Measurements from ENCODE around the gene RGS3.

The RGS3 gene

DNA sequence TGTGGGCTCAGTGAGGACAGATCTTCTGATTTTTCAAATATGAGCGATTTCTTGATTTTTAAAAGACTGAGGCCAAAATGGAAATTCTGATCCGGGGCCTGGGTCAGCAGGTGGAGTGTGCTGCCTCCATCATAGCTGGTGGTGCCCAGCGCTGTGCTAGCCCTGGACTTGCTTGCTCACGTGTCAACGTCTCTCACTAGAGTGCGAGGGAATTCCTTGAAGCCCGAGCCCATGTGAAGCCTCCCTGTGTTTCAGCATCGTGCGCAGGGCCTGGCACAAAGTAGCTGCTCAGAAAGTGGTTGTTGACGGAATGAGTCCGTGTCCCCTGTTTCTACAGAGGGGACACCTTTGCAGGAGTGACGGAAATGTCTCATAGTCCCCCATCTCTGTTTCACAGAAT, 50.5 kb downstream of the RGS3 start:
- DNase-seq, result no peak

DNA sequence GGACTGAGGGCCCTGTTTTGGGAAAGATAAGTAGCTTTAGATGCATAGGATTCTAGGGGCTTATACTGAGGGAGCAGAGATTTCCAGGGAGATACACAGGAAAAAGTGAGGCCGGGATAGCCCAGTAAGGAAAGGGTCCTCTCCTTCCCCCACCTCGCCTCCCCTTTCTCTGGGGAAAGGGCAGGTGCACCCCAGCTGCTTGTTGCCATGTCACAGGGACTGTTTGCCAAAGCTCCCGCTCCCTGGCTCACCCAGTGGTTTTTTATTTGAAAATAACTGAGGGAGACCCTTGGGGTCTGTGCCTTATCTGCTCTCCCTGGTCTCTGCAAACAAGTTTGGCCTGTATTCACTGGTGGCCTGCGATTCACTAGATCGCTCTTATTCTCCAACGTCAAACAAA, 51.2 kb downstream of the RGS3 start:
- DNase-seq, result no peak

DNA sequence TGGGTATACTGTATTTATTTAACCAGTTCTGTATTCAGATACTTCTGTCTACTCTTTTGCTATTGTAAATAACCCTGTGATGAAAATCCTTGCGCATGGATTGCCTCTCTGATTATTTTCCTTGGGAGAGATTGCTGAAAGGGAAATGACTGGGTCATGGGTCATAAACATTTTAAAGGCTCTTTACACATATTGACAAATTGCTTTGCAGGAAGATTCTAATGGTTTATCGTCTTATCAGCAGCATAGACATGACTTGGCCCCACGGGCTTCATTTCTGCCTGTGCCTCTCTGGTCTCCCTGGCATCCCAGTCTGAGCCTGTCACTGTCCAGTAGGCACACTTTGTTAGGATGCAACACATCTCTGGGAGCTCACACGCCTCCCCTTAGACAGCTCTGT, 52.3 kb downstream of the RGS3 start:
- no peak for DNase-seq

- DNase-seq, result peak; percentile 25
Observed at GRCh38 chr9:113516840-113517577, 53.5 kb downstream of the RGS3 start.

DNA sequence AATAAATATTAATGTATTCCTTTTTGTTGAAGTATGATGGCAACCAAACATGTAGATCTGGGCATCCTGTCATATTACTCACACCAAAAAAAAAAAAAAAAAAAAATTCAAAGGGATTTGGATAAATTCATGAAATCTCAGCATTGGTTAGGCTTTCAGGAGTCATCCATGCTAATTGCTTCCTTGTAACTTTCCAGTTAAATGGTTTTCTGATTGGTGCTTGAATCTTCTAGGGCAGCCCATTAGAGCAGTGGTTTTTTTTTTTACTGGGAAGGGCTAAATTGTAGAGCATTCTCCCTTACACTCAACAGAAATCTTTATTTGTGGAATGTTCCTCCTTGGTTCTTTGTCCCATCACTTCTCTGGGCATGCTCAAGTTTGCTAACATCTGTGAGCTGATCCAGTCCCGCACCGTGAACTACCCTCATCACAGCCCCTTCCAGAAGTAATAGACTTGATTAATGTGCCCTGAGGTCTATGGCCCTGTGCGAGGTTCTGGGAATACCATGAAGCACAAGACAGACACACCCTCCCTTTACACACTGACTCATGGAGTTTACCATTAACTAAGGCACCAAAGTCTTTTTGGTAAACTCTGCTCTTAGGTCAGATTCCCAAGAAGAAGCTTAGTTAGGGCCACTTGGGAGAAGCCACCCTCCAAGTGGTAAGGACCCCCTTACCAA, 56.0 kb downstream of the RGS3 start:
- no peak for DNase-seq

DNA sequence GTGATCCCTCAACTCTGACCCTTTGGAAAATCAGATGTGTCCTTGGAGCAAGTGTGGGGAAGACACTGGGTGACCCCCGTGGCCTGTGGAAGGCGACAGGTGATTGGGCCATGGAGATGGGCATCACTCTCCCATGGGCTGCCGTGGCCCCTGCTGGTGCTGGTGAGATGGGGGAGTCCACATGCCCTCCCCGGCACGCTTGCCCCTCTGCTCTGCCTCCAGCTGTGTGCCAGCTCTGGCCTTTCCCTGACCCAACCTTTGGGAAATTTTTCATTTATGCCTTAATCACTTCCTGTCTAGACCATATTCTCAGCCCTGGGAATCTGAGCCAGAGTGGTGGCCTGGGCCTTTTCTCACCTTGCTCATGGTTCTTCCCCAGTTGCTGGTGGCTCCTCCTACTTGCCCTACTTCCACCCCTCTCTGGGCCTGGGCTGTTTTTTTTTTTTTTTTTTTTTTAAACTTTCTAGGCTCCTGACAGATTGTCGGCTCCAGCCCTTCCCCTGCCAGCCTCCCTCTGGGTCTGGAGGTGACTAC, 56.6 kb downstream of the RGS3 start:
- DNase-seq, result no peak

DNA sequence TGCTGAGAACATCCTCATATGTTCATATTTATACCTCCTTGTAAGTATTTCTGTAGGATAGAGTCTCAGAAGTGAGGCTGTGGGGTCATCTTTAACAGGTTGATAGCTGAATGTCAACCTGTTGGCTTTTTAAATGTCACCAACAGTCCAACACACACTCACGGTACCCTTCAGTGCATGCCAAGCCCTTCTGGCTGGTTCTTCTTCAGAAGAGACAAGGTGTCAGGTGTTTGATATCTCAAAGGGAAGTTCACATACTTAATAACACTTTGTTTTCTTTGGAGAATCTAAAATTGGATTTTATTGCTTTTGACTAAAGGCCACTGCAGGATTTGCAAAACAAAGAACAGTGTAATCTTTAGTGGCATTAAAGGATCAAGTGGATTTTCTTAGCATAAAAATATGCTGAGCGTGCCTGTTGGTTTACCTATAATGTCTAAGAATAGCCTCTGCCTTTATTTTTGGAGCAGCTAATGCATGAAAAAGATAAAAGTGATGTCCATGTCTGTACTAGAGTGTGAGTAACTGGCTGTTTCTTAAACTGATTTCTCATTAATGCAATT, 58.2 kb downstream of the RGS3 start:
- DNase-seq, result peak; percentile 10

GRCh38 chr9:113522419-113522818, 58.9 kb downstream of the RGS3 start:
- DNase-seq, result no peak

DNA sequence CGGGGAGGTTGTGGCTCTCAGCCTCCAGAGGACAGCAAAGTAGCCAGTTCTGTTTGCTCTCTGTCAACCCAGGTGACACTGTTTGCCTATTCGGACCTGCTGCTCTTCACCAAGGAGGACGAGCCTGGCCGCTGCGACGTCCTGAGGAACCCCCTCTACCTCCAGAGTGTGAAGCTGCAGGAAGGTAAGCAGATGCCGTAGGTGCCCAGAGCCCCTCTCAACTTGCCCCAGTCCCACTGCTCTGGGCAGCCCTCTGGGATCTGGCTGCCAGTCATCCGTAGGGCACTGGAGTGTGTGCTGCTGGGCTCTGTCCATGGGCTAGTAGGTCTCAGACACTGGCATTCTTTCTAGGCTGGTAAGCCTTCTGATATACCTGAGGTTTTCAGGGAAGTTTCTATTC, 59.3 kb downstream of the RGS3 start:
- no peak for DNase-seq

GRCh38 chr9:113523421-113524141, 60.1 kb downstream of the RGS3 start:
- DNase-seq, result peak; percentile 70

DNA sequence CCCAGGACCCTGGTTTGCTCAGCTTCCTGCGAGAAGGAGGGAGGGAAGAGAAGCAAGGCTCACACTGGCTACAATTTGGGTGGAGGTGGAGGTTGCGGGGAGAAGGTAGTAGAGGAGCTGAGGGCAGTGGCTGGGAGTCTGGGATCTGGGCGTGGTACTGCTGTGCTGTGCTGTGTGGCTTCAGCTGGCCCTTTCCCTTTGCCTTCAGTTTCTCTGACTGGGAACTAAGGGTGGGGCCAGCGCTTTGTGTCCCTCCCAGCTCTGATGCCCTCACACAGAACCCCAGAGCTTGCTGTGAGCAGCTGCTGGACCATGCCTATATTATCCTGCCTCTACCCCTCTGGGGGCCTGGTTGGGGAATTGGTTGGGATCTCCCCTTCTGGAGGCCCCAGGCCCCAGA, 60.9 kb downstream of the RGS3 start:
- no peak for DNase-seq

- no peak for DNase-seq
Observed at GRCh38 chr9:113525205-113525604, 61.7 kb downstream of the RGS3 start.

GRCh38 chr9:113525831-113526230, 62.3 kb downstream of the RGS3 start:
- DNase-seq, result no peak

DNA sequence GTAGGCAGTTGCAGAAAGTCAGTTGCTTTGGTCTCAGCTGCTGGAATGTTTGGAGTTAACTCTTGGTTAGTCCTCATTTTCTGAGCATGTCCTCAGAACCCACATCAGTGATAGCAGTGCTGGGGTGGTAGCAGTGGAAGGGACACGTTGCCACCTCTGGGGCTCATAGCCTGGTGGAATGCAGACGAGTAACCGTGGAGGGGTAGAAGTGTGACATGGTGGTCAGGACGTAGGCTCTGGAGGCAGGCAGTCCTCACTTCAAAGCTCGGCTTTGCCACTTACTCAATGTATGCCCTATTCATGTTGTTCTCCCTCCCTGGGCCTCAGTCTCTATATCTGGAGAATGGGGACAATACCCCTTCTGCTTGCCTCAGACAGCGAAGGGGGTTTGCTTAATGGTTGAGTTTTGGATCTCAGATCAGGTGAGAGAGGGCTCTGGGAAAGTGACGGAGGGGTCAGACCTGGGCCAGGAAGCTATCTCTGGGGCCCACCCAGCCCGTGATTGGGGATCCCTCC, 62.8 kb downstream of the RGS3 start:
- no peak for DNase-seq

DNA sequence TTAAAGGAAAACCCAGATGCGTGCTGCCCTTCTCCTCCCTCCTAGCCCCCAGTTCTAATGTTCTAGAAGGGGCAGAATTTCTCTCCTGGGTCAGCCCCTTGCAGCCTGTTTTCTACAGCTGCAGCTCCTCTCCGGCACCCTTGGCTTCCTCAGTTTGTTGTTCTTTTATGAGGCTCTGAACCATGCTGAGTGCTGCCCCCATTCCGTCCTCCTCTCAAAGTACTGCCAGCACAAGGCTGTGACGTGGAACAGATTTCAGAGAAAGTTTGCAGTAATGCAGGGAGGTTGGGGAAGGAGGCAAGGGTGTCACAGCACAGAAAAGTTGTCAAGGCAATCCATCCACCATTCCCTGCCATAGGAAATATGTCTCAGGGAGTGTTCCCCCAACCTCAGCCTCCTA, 63.3 kb downstream of the RGS3 start:
- no peak for DNase-seq

DNA sequence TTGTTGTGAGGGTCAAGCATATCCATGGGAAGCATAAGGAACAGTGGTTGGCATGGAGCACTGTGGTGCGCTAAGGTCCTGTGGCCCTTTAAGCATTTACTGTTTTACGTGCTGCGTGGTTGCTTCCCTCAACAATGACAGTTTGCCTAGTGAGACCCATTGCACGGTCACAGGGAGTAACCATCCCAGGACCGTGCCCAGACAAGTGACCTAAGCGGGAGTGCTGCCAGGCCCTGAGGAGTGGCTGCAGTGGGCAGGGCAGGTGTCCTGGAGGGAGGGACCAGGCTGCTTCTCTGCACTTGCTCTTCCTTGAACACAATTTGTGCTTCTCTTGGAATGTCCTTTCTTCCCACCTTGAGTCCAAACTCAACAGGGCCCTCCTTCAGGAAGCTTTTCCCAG, 64.6 kb downstream of the RGS3 start:
- DNase-seq, result no peak

GRCh38 chr9:113528811-113529210, 65.3 kb downstream of the RGS3 start:
- no peak for DNase-seq

DNA sequence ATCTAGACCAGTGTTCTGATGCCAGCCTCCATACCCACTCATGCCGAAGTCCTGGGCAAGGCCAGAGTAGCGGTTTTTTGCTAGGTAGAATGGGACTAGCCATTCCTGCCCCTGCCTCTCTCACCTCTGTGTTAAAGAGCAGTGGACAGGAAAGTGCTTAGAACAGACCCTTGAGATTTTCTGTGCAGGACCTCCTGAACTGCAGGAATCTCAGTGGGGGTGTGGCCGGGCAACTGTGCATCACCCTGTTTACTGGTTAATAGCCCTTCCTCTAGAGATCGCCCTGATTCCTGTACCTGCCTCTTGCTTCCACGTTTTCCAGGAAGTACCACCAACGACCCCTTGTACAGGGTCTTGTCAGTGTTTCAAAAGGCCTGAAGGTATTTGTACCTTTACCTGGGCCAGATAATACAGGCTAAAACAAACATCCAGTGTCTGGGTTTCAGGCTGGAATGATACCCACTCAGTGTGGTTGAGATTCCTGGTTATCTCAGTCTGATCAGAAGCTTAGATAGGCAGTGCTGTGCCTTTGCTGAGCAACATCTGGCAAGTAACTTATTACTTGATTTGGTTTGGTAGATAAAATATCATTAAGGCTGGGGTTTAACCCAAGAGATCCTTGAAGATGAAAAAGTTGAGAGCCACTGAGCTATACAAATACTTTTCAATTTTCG, 65.9 kb downstream of the RGS3 start:
- no peak for DNase-seq

DNA sequence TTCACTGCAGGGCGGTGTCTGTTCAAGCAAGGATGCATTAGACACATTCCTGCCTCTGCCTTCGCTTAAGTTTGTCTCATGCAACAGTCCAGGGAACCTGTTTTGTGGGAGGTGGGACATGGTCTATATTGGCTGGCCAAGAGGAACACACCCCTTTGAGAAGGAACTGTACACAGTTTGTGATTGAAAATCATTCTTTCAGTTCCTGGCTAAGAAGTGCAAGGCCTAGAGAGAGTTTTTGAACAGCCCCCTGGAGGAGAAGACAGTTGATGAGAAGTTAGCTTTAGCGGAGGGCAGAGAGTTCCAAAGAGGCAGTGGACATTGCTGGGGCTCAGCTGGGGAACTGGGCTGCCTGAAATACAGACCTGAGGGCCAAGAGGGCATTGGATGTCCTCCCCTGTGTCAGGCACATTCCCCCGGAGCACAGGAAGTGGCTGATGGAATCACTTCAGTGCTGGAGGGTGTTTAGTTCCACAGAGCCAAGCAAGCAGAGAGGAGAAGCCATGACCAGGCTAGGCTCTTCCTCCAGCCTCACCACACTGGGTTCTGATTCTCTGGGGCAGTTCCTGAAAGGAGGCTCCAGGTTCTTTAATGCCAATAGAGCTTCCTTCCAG, 66.6 kb downstream of the RGS3 start:
- DNase-seq, result no peak

- DNase-seq, result no peak
Observed at GRCh38 chr9:113530942-113531341, 67.4 kb downstream of the RGS3 start.

DNA sequence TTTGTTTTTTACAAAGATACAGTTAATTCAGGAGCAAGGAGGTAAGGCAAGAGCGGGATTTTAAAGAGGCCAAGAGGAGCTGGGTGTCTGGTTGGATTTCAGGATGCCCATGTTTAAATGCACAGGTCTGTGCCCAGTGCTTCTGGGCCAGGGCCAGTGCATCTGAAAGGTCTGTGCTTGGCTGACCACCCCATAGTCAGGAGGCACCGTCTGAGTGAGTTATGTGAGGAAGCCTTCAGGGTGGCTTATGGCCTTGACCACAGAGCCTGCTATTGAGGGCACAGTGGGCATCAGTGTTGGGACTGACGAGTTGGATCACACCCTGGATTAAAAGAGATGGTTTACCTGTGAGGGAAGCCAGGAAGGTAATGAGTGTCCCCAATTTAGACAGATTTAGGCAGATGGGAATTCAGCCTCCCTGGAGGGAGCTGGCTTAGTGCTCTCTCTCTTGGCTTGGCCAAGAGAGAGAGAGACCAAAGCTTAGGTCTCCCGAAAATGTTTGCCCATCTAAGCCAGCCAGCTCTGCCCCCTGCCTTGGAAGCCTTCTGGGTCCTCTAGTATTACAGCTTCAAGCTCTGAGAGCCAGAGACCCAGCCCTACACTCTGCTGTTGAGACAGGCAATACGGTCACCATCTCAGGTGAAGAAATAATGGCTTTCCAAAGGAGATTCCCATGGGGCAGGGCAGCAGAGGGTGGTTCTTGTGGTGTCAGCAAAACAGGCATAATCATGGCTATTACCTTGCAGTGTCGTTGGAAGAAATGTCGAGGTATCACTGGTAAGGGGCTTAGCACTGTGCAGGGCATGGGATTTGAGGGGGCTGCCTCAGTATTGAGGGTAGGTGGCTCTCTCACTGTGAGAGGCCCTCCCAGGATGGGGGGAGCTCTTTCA, 68.6 kb downstream of the RGS3 start:
- DNase-seq, result no peak
